ENCODE data around the gene CAMTA1. TPM values are rescaled to one million over a fixed set of nuclear protein-coding genes. Genes with fewer than 3 reads are reported as not detected.

The CAMTA1 gene
- total and polyA plus RNA-seq, 2 experiments from 2014 or later, result 213 to 341 TPM

DNA sequence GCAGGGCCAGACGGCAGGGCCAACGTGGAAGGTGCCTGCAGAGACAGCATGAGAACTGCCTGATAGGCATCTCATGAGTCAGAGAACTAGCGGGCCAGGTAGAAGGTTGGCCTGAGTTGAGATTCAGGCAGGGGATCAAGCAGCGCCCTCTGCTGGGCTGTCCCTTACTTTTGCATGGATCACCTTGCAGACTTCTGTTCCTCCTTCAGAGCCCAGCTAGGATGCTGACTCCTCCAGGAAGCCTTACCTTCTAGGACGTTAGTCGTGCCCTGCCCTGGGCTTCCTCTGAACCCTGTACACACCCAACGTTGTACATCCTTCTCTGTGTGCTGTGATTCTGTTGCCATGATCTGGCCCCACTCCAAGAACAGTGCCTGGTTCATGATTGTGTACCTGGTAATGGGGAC lies 754.5 kb downstream of the CAMTA1 start:
- peaks cover 7% of the 10 kb centered on the region for H3K4me1 ChIP-seq (ENCODE audit: low read depth)
- H3K4me3 ChIP-seq, result no peak overlapping the region
- H3K27ac ChIP-seq, result no peak overlapping the region
- H3K36me3 ChIP-seq, result no peaks in the 10 kb centered on the region
- no peaks in the 10 kb centered on the region for H3K9me3 ChIP-seq (ENCODE audit: low read depth)
- H3K27me3 ChIP-seq, result no peaks in the 10 kb centered on the region
- TF ChIP-seq, protein P1, sequence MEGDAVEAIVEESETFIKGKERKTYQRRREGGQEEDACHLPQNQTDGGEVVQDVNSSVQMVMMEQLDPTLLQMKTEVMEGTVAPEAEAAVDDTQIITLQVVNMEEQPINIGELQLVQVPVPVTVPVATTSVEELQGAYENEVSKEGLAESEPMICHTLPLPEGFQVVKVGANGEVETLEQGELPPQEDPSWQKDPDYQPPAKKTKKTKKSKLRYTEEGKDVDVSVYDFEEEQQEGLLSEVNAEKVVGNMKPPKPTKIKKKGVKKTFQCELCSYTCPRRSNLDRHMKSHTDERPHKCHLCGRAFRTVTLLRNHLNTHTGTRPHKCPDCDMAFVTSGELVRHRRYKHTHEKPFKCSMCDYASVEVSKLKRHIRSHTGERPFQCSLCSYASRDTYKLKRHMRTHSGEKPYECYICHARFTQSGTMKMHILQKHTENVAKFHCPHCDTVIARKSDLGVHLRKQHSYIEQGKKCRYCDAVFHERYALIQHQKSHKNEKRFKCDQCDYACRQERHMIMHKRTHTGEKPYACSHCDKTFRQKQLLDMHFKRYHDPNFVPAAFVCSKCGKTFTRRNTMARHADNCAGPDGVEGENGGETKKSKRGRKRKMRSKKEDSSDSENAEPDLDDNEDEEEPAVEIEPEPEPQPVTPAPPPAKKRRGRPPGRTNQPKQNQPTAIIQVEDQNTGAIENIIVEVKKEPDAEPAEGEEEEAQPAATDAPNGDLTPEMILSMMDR (IDR thresholded peaks at IDR 0.05; ENCODE audit: low read depth, low read length), result peak; percentile 27
- DNase-seq (ENCODE audit: low read depth in 1 of 2, low spot score in 1 of 2), result peak; percentile 17 to 65

DNA sequence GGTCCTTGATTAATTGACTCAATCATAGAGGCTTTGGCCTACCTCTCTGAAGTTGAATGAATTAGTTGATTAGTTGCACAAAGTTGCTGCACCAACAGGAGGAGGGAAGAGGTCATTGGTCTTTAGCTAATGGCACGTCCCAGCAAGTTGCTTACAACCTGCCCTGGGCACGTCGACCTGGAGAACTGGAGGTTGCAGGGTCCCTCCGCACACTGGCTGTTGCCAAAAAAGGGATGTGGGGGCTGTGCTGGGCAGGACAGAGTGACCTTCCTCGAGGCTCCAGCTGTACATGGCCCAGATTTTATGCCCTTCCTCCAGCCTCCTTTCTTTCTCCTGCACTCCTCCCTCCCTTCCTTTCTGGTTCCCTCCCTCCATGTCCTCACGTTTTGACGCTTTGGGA lies 755.6 kb downstream of the CAMTA1 start:
- no peak overlapping the region for H3K27ac ChIP-seq
- no peak for DNase-seq (ENCODE audit: low read depth in 1 of 2, low spot score in 1 of 2)
- TF ChIP-seq, protein P1 (IDR thresholded peaks at IDR 0.05; ENCODE audit: low read depth, low read length), result no peak
- no peaks in the 10 kb centered on the region for H3K27me3 ChIP-seq
- no peak overlapping the region for H3K4me3 ChIP-seq
- H3K9me3 ChIP-seq (ENCODE audit: low read depth), result no peaks in the 10 kb centered on the region
- H3K36me3 ChIP-seq, result no peaks in the 10 kb centered on the region
- peaks cover 7% of the 10 kb centered on the region for H3K4me1 ChIP-seq (ENCODE audit: low read depth)

DNA sequence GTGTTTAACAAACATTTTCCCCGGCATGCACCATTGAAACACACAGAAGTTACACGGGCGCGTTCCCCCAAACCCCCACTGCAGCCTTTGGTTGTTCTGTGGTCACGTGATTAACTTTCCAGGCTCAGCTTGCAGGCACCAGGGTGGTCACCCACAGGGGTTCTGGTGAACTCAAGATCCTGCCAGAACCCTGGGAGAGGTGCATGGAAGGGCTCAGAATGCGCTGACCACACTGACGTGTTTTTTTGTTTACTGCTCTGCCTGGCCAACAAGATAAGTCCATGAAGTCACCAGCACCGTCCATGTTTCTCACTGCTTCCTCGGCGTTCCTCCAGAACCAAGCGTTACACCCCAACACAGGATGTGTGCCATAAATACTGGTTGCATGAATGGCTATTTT lies 756.4 kb downstream of the CAMTA1 start:
- H3K4me1 ChIP-seq (ENCODE audit: low read depth), result peaks cover 7% of the 10 kb centered on the region
- H3K27ac ChIP-seq, result no peak overlapping the region
- TF ChIP-seq, protein P1 (IDR thresholded peaks at IDR 0.05; ENCODE audit: low read depth, low read length), result no peak
- no peaks in the 10 kb centered on the region for H3K36me3 ChIP-seq
- no peaks in the 10 kb centered on the region for H3K9me3 ChIP-seq (ENCODE audit: low read depth)
- no peak overlapping the region for H3K4me3 ChIP-seq
- DNase-seq (ENCODE audit: low read depth in 1 of 2, low spot score in 1 of 2), result peak in 1 of 2 donors; percentile 77
- H3K27me3 ChIP-seq, result no peaks in the 10 kb centered on the region

DNA sequence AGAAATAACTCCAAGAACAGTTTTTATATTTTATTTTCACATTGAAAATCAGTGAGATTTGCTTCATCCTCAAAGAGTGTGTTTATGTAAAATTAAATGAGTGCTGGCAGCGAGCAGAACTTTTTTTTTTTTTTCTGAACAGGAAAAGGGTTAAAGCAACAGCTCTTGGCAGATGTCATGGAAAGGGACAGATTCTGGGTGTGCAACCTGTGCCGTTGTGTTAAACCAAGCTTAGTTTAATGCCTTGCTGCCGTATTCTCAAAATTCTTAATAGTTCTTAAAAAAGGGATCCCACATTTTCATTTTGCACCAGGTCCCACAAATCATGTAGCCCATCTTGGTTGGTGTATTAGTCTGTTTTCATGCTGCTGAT lies 758.5 kb downstream of the CAMTA1 start:
- DNase-seq (ENCODE audit: low read depth in 1 of 2, low spot score in 1 of 2), result no peak
- Histone ChIP-seq H3K27ac (no peak overlapping the region), H3K4me3 (no peak overlapping the region), H3K9me3 (ENCODE audit: low read depth) (no peaks in the 10 kb centered on the region), H3K27me3 (no peaks in the 10 kb centered on the region), H3K36me3 (no peaks in the 10 kb centered on the region), H3K4me1 (ENCODE audit: low read depth) (peaks cover 7% of the 10 kb centered on the region)
- TF ChIP-seq, protein P1 (IDR thresholded peaks at IDR 0.05; ENCODE audit: low read depth, low read length), result no peak

DNA sequence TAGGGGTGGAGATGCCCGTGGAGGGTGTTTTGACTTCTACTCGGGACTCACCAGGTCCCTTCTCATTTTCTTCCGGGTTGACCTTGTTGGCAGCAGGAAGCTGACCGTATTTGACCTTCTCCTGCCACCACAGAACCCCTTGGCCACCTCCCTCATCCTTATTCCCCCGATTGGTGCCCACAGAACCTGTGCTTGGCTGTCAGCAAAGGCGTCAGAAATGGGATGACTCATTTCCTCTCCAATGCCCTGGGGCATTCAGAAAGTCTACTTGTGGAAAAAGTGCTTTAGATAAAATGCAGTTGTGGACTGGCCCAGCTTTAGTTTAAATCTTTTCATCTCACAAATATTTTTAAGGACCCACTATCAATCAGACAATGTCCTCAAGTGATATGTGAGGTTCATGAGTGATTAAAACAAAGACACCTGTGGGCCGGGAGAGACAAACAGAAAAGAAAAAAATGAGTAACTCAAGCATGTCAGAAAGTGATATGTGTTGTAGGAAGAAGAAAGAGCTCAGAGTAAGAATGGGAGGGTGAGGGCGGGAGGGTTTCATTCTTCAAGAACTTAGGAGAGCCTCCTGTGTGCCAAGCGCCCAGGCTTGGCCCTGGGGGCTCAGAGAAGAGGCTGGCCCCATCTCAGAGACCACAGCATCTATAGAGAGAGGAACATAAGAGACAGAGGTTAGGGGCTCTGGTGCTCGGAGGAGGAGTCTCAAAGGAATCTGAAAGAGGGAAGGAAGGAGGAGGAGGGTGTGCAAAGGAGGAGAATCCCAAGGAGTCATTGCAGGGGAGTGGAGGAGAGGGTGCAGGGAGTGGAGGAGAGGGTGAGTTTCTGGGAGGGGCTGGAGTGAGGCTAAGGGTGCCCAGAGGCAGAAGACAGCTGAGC lies 764.3 kb downstream of the CAMTA1 start:
- H3K27ac ChIP-seq, result no peak overlapping the region

More for the DNA sequence above, 764.3 kb downstream of the CAMTA1 start:
- TF ChIP-seq, protein P1 (IDR thresholded peaks at IDR 0.05; ENCODE audit: low read depth, low read length), result no peak
- H3K27me3 ChIP-seq, result no peaks in the 10 kb centered on the region
- DNase-seq (ENCODE audit: low read depth in 1 of 2, low spot score in 1 of 2), result peak in 1 of 2 donors; percentile 69
- H3K36me3 ChIP-seq, result no peaks in the 10 kb centered on the region
- no peaks in the 10 kb centered on the region for H3K9me3 ChIP-seq (ENCODE audit: low read depth)
- no peak overlapping the region for H3K4me3 ChIP-seq
- peaks cover 4% of the 10 kb centered on the region for H3K4me1 ChIP-seq (ENCODE audit: low read depth)

Data from cardiac muscle cell (in vitro differentiated cells and primary cell).